ENCODE data around the gene DPEP1.
"Not testable (repeated sequence)": the region's sequence is repeated elsewhere in the genome, so short reads cannot be mapped to it uniquely, and the experiment has no call there.

The DPEP1 gene

GRCh38 chr16:89621698-89622409 is 8.4 kb downstream of the DPEP1 start:
- DNase-seq = no peak

DNA sequence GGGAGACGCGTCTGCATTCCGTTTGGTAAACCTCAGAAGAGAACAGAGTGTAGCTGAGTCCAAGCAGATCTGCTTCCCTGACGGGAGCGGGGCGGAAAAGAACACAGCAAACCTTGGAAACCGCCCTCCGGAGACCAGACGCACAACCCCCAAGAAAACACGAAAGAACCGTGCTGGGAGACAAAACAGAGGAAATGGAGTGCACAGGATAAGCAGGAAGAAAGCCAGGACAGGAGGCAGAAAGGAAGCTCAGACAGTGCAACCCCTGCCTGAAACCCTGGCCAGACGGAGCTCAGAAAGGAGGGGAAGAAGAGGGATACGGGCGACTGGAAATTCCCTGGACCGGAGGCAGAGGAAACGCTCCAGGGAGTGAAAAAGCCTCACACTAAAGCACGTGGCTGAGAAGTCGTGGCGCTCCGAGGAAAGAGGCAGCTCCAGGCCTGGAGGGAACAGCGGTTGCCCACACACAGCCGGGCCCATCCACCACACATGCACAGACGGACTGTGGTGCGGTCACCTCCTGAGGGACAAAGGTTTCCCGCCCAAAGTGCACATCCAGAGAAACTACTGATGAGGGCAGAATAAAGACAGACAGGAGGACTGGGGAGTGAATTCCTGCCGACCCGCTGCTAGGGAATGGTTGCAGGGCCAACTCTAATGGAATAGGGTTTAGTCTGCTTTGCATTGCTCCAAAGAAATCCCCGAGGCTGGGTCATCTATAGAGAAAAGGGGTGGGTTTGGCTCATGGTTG is 10.2 kb downstream of the DPEP1 start:
- DNase-seq = no peak

DNA sequence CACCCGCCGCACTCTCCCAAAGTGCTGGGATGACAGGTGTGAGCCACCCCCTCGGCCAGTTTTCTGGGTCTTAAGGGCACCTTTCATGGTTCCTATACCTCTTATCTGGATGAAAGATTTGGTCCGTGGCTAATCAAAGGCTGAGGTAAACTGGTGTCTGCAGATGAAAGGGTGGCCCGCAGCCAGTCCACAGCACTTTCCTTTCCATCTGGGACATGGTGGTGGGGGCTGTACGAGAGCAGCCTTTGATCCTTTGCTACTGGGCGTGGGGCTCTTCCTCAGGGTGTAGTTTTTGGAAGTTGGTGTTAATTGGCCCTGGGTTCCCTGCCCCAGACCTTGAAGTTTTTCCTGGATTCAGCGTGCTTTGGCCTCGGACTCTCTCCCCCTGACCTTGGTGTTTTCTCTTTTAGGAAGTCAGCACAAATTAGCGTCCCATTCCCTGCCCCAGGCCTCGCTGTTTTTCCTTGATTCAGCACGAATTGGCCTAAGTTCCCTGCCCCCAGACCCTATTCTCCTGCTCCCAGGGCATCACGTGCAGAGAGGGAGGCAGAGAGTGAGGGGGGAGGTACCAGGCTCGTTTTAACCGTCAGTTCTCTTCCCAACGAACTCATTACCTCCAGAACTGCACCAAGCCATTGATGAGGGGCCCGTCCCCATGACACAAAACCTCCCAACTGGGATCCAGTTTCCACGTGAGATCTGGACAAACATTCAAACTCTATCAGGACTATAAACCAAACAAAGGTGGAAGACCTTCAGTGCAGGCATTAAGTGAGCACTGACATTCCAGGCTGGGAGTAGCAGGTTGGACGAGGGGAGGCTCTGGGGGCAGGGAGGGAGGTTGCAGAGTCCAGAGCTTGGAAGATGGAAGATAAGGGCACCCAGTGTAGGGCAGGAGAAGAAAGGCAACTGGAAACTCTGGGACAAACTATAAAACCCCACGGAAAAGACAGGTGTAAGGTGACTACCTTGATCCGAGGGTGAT is 11.6 kb downstream of the DPEP1 start:
- no peak for DNase-seq

- no peak for DNase-seq
Observed at GRCh38 chr16:89629827-89630610, 16.6 kb downstream of the DPEP1 start.

DNA sequence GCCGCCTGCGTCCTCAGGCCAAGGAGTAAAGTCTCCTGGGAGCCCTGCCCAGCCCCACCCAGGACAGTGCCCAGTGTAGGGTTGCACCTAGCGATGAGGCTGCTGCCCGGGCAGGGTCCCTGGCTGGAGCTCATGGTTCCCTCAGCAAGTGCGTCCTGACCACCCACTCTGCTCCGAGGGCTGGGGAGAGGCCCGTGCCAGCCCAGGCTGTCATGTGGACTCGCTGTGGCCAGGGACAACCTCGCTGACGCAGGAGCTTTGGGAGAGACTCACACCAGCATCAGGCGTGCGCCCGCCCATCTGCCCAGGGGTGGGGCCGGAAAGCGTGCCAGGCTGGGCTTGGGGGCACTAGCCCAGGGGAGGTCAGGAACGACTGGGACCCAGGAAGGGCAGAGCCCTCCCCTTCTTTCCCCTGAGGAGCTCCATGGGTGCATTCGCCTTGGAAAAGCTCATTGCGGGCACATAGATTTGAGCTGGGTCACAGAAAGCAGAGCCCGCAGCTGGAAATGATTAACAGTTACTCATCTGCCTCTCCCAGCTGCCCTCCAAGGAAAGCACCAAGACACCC is 19.7 kb downstream of the DPEP1 start:
- DNase-seq = no peak

- DNase-seq = not testable (repeated sequence)
Observed at GRCh38 chr16:89634463-89635385, 21.3 kb downstream of the DPEP1 start.

- no peak for DNase-seq
Observed at GRCh38 chr16:89636663-89637062, 23.2 kb downstream of the DPEP1 start.

- no peak for DNase-seq
Observed at GRCh38 chr16:89637379-89637778, 23.9 kb downstream of the DPEP1 start.

DNA sequence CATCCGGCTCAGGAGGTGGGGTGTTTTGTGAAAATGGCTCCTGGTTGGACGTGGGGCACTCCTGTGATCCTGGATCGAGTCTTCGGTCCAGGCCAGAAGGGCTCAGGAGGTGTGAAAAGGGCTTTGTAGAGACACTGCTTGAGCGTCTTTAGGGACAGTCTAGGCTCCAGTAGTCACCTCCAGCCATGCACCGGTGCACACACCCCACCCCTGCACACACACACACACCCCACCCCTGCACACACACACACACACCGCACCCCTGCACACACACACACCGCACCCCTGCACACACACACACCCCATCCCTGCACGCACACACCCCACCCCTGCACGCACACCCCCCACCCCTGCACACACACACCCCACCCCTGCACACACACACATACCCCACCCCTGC is 25.0 kb downstream of the DPEP1 start:
- DNase-seq = no peak

DNA sequence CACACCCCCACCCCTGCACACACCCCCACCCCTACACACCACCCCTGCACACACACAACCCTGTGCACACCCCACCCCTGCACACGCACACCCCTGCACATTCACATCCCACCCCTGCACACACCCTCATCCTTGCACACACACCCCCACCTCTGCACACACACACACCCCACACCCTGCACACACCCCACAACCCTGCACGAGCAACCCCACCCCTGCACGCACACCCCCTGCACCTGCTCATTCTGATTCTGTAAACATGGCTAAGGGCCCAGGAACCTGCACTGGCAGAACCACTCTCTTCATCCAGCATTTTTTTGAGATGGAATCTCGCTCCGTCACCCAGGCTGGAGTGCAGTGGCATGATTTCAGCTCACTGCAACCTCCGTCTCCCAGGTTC is 25.9 kb downstream of the DPEP1 start:
- no peak for DNase-seq

- DNase-seq = no peak
Observed at GRCh38 chr16:89641458-89642119, 28.1 kb downstream of the DPEP1 start.

DNA sequence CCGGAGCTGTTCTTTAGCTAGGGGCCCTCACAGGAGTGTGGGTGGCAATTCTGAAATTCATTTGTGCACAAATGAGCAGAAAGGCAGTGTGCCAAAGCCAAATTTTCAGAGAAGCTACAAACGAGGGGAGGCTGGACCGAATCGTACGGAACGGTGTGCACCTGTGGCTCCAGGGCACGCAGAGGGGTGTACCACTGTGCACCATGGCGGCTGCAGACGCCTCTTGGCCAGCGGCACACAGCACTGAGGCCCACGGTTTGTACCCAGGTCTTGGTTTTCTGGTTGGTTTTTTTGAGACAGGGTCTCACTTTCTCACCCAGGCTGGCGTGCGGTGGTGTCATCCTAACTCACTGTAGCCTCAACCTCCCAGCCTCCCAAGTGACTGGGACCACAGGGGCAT is 29.1 kb downstream of the DPEP1 start:
- no peak for DNase-seq

DNA sequence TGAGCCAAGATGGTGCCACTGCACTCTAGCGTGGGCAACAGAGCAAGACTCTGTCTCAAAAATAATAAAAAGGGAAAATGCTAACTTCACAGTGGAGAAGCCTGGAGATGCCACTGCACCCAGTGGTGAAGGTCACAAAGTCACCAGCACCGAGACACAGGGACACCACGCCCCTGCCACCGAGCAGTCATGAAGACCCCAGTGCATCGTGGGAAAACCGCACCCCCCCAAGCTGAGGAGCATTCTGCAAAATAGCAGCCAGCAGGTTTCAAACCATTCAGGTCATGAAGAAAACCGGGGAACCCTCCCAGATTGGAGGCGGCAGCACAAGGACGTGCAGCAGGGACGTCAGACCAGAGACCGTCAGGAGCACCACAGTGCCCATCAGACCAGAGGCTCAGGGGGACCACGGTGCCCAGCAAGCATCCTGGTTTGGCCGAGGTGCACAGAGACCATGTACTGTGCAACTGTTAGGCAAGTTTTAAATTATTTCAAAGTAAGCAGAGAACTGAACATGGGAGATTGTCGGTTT is 30.4 kb downstream of the DPEP1 start:
- no peak for DNase-seq

DNA sequence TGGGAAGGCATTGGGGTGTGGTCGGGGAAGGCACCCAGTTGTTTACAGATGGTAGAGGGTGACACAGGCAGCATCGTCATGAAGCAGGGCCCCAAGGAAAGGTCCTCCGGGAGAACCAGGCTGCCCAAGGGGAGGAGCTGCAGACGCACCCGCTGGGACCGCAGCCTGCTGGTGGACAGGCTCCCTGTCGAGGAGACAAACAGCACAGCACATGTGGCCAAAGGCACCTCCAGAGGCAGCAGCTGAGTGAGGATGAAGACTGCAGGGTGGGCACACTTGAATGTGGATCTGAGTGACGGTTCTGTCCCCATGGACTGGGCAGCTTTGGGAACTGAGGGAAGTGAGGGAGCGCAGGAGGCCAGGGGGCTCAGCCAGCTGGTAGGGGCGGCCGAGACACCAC is 31.7 kb downstream of the DPEP1 start:
- no peak for DNase-seq

- no peak for DNase-seq
Observed at GRCh38 chr16:89646270-89646669, 32.8 kb downstream of the DPEP1 start.

DNA sequence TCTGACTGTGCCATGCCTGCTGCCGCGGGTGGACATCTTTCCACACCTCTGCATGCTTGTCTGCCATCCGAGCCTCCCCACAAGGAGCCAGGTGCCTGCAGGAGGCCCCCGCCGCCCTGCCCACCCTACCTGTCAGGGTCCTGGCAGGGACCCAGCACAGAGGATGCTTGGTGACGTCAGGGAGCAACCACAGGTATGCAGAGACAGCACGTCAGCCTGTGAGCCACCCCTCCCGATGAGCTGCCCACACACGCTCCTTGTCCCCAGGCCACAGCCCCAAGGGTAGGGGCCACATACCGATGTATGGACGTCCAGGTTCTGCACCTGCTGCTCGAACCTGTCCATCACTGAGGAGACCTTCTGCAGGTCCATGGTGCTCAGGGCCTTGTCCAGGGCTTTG is 33.5 kb downstream of the DPEP1 start:
- DNase-seq = no peak

GRCh38 chr16:89651584-89651983 is 38.1 kb downstream of the DPEP1 start:
- DNase-seq = no peak

DNA sequence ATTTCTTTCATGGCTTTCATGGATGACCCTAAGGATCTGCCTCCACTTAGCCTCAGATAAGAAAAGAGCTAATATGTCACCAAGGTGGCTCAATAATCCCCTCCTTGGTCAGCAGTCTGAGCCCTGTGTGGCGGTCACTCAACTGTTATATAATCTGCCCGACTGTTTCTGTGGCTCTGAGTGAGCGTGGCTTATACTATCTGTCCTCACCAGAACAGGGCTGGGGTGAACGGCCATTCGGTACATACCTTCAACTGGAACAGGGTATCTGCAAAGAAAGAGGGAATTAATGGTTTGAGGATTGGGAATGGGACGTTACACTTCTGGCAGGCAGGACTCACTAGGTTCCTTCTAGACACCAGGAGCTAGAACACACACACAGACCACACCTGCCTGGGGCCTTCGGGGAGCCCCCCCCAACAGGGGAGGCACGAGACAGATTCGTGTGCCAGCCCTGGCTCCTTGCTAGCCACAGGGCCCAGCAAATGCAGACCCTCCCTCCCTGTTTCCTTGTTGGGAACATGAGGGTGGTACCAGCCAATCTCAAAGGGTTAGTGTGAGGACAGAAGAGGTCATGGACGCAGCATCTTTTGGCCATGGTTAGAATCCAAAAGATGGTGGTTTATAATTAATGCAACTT is 40.3 kb downstream of the DPEP1 start:
- DNase-seq = no peak

DNA sequence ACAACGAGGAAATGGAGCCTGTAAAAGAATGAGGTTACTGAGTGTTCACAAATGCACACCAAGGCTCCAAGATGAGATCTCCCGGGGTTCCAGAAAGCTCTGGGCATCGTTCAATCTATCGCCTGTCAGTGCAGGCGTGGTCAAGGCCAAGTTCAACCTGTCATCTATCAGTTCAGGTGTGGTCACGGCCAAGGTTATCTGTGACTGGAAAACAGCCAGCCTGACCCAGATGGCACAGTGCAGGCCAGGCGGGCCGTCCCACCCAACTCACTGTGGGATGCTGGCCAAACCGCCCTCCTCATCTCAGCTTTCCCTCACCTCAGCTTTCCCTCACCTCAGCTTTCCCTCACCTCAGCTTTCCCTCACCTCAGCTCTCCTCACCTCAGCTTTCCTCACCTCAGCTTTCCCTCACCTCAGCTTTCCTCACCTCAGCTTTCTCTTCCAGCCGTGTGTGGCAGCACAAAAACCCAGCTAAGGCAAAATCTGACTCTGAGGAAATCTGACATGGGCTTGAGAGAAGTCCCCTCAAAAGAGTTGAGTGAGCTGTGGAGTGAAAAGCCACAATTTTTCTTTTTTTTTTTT is 41.7 kb downstream of the DPEP1 start:
- DNase-seq = no peak

Data from SHP77 treated with DMSO at 0.1 percent for 48 hours (cell line).